ENCODE results near the gene FOXL3. TPM values are rescaled to one million over a fixed set of nuclear protein-coding genes. Genes with fewer than 3 reads are reported as not detected.
A peak's percentile ranks its signal among the peaks of the same experiment; 100 is the strongest.

The FOXL3 gene
- total and polyA plus RNA-seq, 2 experiments from 2014 or later = not detected

- no peak for TF ChIP-seq REST (IDR thresholded peaks at IDR 0.05; ENCODE audit: unreplicated experiment)
- TF ChIP-seq ZNF114 (CRISPR knock-in tag; IDR thresholded peaks at IDR 0.05) = no peak
- no peak for TF ChIP-seq NANOG (IDR thresholded peaks at IDR 0.05; ENCODE audit: borderline replicate concordance)
Observed at GRCh38 chr7:311796-312195, 21.8 kb downstream of the FOXL3 start (continued).

GRCh38 chr7:312424-312823, 22.5 kb downstream of the FOXL3 start:
- Mint-ChIP-seq H3K9me3 (peaks cover 46% of the 10 kb centered on the region), H3K4me1 (no peaks in the 10 kb centered on the region; the same call in 2 of the 3 replicates), H3K36me3 (ENCODE audit: low read depth) (peaks cover 11% of the 10 kb centered on the region), H3K27ac (no peak overlapping the region), H3K27me3 (ENCODE audit: insufficient read depth, low read depth, poor library complexity) (peaks cover 2% of the 10 kb centered on the region), H3K4me3 (no peak overlapping the region)
- H2AFZ ChIP-seq = peak overlapping the region; percentile 6; the same call in 1 of the 2 replicates
- H3K9me2 ChIP-seq (ENCODE audit: insufficient read depth) = no peaks in the 10 kb centered on the region
- H3K79me2 ChIP-seq (replicated peaks; ENCODE audit: insufficient read depth) = no peaks in the 10 kb centered on the region
- H3K4me1 ChIP-seq (ENCODE audit: insufficient read depth) = no peaks in the 10 kb centered on the region
- no peak for TF ChIP-seq CTCF (conservative IDR thresholded peaks at IDR 0.05; ENCODE audit: low read depth in 2 of 2)
- no peak for TF ChIP-seq POLR2AphosphoS5 (IDR thresholded peaks at IDR 0.05; ENCODE audit: low read depth)
- TF ChIP-seq ZNF114 (CRISPR knock-in tag; IDR thresholded peaks at IDR 0.05) = no peak
- TF ChIP-seq JUNB (IDR thresholded peaks at IDR 0.05; ENCODE audit: unreplicated experiment) = no peak
- no peak overlapping the region for H3K4me2 ChIP-seq
- H3F3A ChIP-seq (replicated peaks; ENCODE audit: low read depth) = no peaks in the 10 kb centered on the region
- ATAC-seq (no peak), DNase-seq (ENCODE audit: low spot score) (no peak)
- H3K27me3 ChIP-seq (ENCODE audit: insufficient read depth) = no peaks in the 10 kb centered on the region
- H3K36me3 ChIP-seq (ENCODE audit: insufficient read depth) = no peaks in the 10 kb centered on the region
- no peaks in the 10 kb centered on the region for H4K20me1 ChIP-seq (replicated peaks; ENCODE audit: insufficient read depth)
- H3K27ac ChIP-seq (ENCODE audit: low read depth) = no peak overlapping the region
- H3K4me3 ChIP-seq = no peak overlapping the region

- H3K4me1 Mint-ChIP-seq = no peaks in the 10 kb centered on the region; the same call in 2 of the 3 replicates
- Histone ChIP-seq H3K4me1 (ENCODE audit: insufficient read depth) (no peaks in the 10 kb centered on the region), H3K36me3 (ENCODE audit: insufficient read depth) (no peaks in the 10 kb centered on the region), H2AFZ (no peak overlapping the region), H3K27me3 (ENCODE audit: insufficient read depth) (no peaks in the 10 kb centered on the region), H3K79me2 (replicated peaks; ENCODE audit: insufficient read depth) (no peaks in the 10 kb centered on the region), H4K20me1 (replicated peaks; ENCODE audit: insufficient read depth) (no peaks in the 10 kb centered on the region), H3F3A (replicated peaks; ENCODE audit: low read depth) (no peaks in the 10 kb centered on the region), H3K4me3 (no peak overlapping the region), H3K27ac (ENCODE audit: low read depth) (no peak overlapping the region), H3K9me2 (ENCODE audit: insufficient read depth) (no peaks in the 10 kb centered on the region), H3K4me2 (no peak overlapping the region)
- ATAC-seq (no peak), DNase-seq (ENCODE audit: low spot score) (no peak)
- peaks cover 3% of the 10 kb centered on the region for H3K27me3 Mint-ChIP-seq (ENCODE audit: insufficient read depth, low read depth, poor library complexity)
- peaks cover 32% of the 10 kb centered on the region for H3K9me3 Mint-ChIP-seq
- H3K27ac Mint-ChIP-seq = no peak overlapping the region
- no peak overlapping the region for H3K4me3 Mint-ChIP-seq
- peaks cover 4% of the 10 kb centered on the region for H3K36me3 Mint-ChIP-seq (ENCODE audit: low read depth)
- TF ChIP-seq JUNB (IDR thresholded peaks at IDR 0.05; ENCODE audit: unreplicated experiment) (no peak), NANOG (IDR thresholded peaks at IDR 0.05; ENCODE audit: borderline replicate concordance) (no peak), REST (IDR thresholded peaks at IDR 0.05; ENCODE audit: unreplicated experiment) (no peak), CTCF (conservative IDR thresholded peaks at IDR 0.05; ENCODE audit: low read depth in 2 of 2) (no peak)
Observed at GRCh38 chr7:314853-315252, 24.9 kb downstream of the FOXL3 start.

Measured in GM23338 (cell line).